GM18909 (cell line): ENCODE data around the gene NOTCH3.

Experiments
- ATAC-seq: cut with Tn5 transposase; IDR thresholded peaks from one replicate; pipeline ENCODE4 v1.9.1; 2021; ENCODE audit warnings: mild to moderate bottlenecking; ENCODE audit not compliant: unreplicated experiment, poor library complexity

Gene NOTCH3

GRCh38 chr19:15111758-15112157 is 89.0 kb downstream of the NOTCH3 start:
- ATAC-seq: no peak

- no peak for ATAC-seq
These were observed 90.4 kb downstream of the NOTCH3 start for GRCh38 chr19:15110418-15110815.

- no peak for ATAC-seq
These were observed 90.9 kb downstream of the NOTCH3 start for GRCh38 chr19:15109768-15110417.
